H1 (cell line): Measurements from ENCODE around the gene TRAK1. TPM values are rescaled to one million over a fixed set of nuclear protein-coding genes. Genes with fewer than 3 reads are reported as not detected.

Experiments
- CTCF ChIA-PET: fragments of 300-600 bp; sonication (Branson Sonifier 250); formaldehyde crosslinking; loops from one replicate; lab custom pipeline; 2021; ENCODE audit not compliant: partially characterized antibody; lab: Charles Lee
- POLR2A ChIA-PET: fragments of 300-600 bp; sonication (Branson Sonifier 250); formaldehyde crosslinking; loops from one replicate; lab custom pipeline; 2021; ENCODE audit warnings: inconsistent platforms; ENCODE audit not compliant: partially characterized antibody; lab: Charles Lee
- DNase-seq, 2 experiments: peaks; one replicate each; pipeline versions ENCODE4 v3.0.0 to v3.0.0-alpha.2; 2010 to 2022; ENCODE audit warnings: low spot score in 2 of 2, low read depth in 1 of 2, mixed read lengths in 1 of 2
- FAIRE-seq: peaks from 2 replicates; lab custom pipeline; 2011; peaks lifted over from hg19 to GRCh38; lab: Jason Lieb, UNC
- H2AFZ ChIP-seq: 2 replicates; pipeline ENCODE4 v1.8.1; 2012; ENCODE audit warnings: low read length, inconsistent platforms
- H2AK5ac ChIP-seq: 2 replicates; pipeline ENCODE4 v1.6.1; 2013; ENCODE audit warnings: low read depth, low read length
- H2BK120ac ChIP-seq: replicated peaks from 2 replicates; pipeline ENCODE3; 2013; ENCODE audit warnings: low read depth, low read length, inconsistent platforms
- H2BK12ac ChIP-seq: 2 replicates; pipeline ENCODE4 v1.6.1; 2013; ENCODE audit warnings: low read depth, low read length
- H2BK15ac ChIP-seq: 2 replicates; pipeline ENCODE4 v1.6.1; 2013; ENCODE audit warnings: low read length
- H2BK20ac ChIP-seq: 2 replicates; pipeline ENCODE4 v1.6.1; 2013; ENCODE audit warnings: low read length
- H2BK5ac ChIP-seq: 2 replicates; pipeline ENCODE4 v1.6.1; 2013; ENCODE audit warnings: low read depth, low read length
- H3K14ac ChIP-seq: 2 replicates; pipeline ENCODE4 v1.6.1; 2013; ENCODE audit warnings: inconsistent platforms; ENCODE audit not compliant: insufficient read length
- H3K18ac ChIP-seq: 2 replicates; pipeline ENCODE4 v1.6.1; 2013; ENCODE audit warnings: low read length; ENCODE audit errors: extremely low read depth
- H3K23ac ChIP-seq: 2 replicates; pipeline ENCODE4 v1.6.1; 2013; ENCODE audit warnings: inconsistent platforms; ENCODE audit not compliant: insufficient read length
- H3K23me2 ChIP-seq: 2 replicates; pipeline ENCODE4 v1.6.1; 2013; ENCODE audit warnings: low read depth, low read length
- H3K27ac ChIP-seq: 2 replicates; pipeline ENCODE4 v1.6.1; 2011; ENCODE audit warnings: low read depth, low read length, inconsistent platforms
- H3K27me3 ChIP-seq, 4 experiments: replicated peaks in 1 of 4; 1 replicate in 1 of 4; 2 replicates in 3 of 4; pipeline versions ENCODE4 v1.6.1 to v1.8.1; 2011 to 2013; ENCODE audit warnings: low read length in 3 of 4, mild to moderate bottlenecking in 3 of 4, inconsistent platforms in 2 of 4, mixed read lengths in 2 of 4, moderate library complexity in 1 of 4; ENCODE audit not compliant: control insufficient read depth in 3 of 4, insufficient read depth in 3 of 4; ENCODE audit errors: extremely low read depth in 1 of 4
- H3K36me3 ChIP-seq, 4 experiments: 2 replicates each; pipeline versions ENCODE4 v1.6.1 to v1.8.1; 2011 to 2013; ENCODE audit warnings: mild to moderate bottlenecking in 4 of 4, low read length in 3 of 4, moderate library complexity in 2 of 4, control low read depth in 1 of 4, inconsistent platforms in 1 of 4; ENCODE audit not compliant: insufficient read depth in 4 of 4, control insufficient read depth in 2 of 4
- H3K4ac ChIP-seq: replicated peaks from 2 replicates; pipeline ENCODE3; 2013; ENCODE audit warnings: low read length, low read depth, mixed read lengths, inconsistent platforms; ENCODE audit not compliant: insufficient read length
- H3K4me1 ChIP-seq, 4 experiments: replicated peaks in 1 of 4; 1 replicate in 1 of 4; 2 replicates in 3 of 4; pipeline versions ENCODE4 v1.6.1 to v1.8.1; 2011 to 2013; ENCODE audit warnings: low read length in 3 of 4, inconsistent platforms in 2 of 4, mixed read lengths in 1 of 4; ENCODE audit not compliant: insufficient read depth in 4 of 4, control insufficient read depth in 3 of 4
- H3K4me2 ChIP-seq, 2 experiments: 2 replicates each; pipeline versions ENCODE4 v1.6.1 to v1.8.1; 2011 to 2013; ENCODE audit warnings: low read depth in 2 of 2, low read length in 2 of 2, control low read depth in 1 of 2, inconsistent platforms in 1 of 2, mild to moderate bottlenecking in 1 of 2; ENCODE audit not compliant: insufficient read depth in 1 of 2
- H3K4me3 ChIP-seq, 4 experiments: fragments of 200-600, 300-600 bp in 1 of 4; sonication (generic), shearing (Covaris generic), sonication (Bioruptor Twin) in 1 of 4; 2 replicates each; pipeline versions ENCODE4 v1.5.1 to v1.8.1; 2011 to 2016; ENCODE audit warnings: low read length in 4 of 4, low read depth in 3 of 4, control low read depth in 2 of 4, inconsistent platforms in 2 of 4, mild to moderate bottlenecking in 2 of 4, mixed read lengths in 1 of 4, moderate library complexity in 1 of 4; ENCODE audit not compliant: insufficient read depth in 2 of 4; ENCODE audit errors: extremely low read depth in 1 of 4
- H3K56ac ChIP-seq: replicated peaks from 2 replicates; pipeline ENCODE3; 2013; ENCODE audit warnings: low read depth, mild to moderate bottlenecking, mixed read lengths, low read length, inconsistent platforms; ENCODE audit not compliant: insufficient read length
- H3K79me1 ChIP-seq: 2 replicates; pipeline ENCODE4 v1.6.1; 2013; ENCODE audit warnings: low read depth, low read length, control low read depth
- H3K79me2 ChIP-seq, 2 experiments: 2 replicates each; pipeline versions ENCODE4 v1.6.1 to v1.8.1; 2012 to 2013; ENCODE audit warnings: low read length in 2 of 2, mild to moderate bottlenecking in 2 of 2, inconsistent platforms in 1 of 2; ENCODE audit not compliant: insufficient read depth in 2 of 2, control insufficient read depth in 1 of 2
- H3K9ac ChIP-seq, 4 experiments: replicated peaks in 1 of 4; 1 replicate in 1 of 4; 2 replicates in 3 of 4; pipeline versions ENCODE4 v1.6.1 to v1.8.1; 2011 to 2013; ENCODE audit warnings: low read depth in 3 of 4, low read length in 3 of 4, control low read depth in 2 of 4, mild to moderate bottlenecking in 2 of 4, moderate library complexity in 2 of 4, inconsistent platforms in 1 of 4; ENCODE audit errors: extremely low read depth in 1 of 4
- H3K9me3 ChIP-seq, 2 experiments: 2 replicates each; pipeline versions ENCODE4 v1.6.1 to v1.8.1; 2012 to 2013; ENCODE audit warnings: mild to moderate bottlenecking in 2 of 2, moderate library complexity in 2 of 2, control low read depth in 1 of 2, inconsistent platforms in 1 of 2, low read depth in 1 of 2, low read length in 1 of 2, mixed read lengths in 1 of 2; ENCODE audit not compliant: insufficient read depth in 2 of 2
- H4K20me1 ChIP-seq, 2 experiments: replicated peaks in 1 of 2; 2 replicates each; pipeline versions ENCODE3 to v1.8.1; 2011 to 2013; ENCODE audit warnings: inconsistent platforms in 2 of 2, low read length in 2 of 2, mild to moderate bottlenecking in 1 of 2; ENCODE audit not compliant: insufficient read depth in 2 of 2, control insufficient read depth in 1 of 2
- H4K5ac ChIP-seq: 2 replicates; pipeline ENCODE4 v1.6.1; 2013; ENCODE audit warnings: low read length, low read depth, mixed read lengths, inconsistent platforms; ENCODE audit not compliant: insufficient read length
- H4K8ac ChIP-seq: 2 replicates; pipeline ENCODE4 v1.8.0; 2013; ENCODE audit warnings: mild to moderate bottlenecking, moderate library complexity, low read length, inconsistent platforms; ENCODE audit not compliant: insufficient read depth; ENCODE audit errors: extremely low read depth
- H4K91ac ChIP-seq: replicated peaks from 2 replicates; pipeline ENCODE3; 2013; ENCODE audit warnings: low read length, mixed read lengths, inconsistent platforms; ENCODE audit not compliant: insufficient read length
- POLR2AphosphoS5 ChIP-seq: IDR thresholded peaks from 2 replicates; pipeline ENCODE4 v1.6.1; 2011; ENCODE audit warnings: low read depth, low read length
- WGBS, 2 experiments: shearing (Covaris generic) in 1 of 2; methylation state at CpG; one replicate each; pipeline versions ENCODE4 v1.1.6 to v1.1.7; 2013 to 2015; ENCODE audit warnings: low lambda C conversion rate in 2 of 2, mixed read lengths in 2 of 2, inconsistent platforms in 1 of 2, low coverage in 1 of 2, missing lambda C conversion rate in 1 of 2; ENCODE audit not compliant: insufficient replicate concordance in 2 of 2, insufficient coverage in 1 of 2, insufficient read length in 1 of 2; ENCODE audit errors: extremely low coverage in 1 of 2, missing lambda C conversion rate in 1 of 2; 5-methylcytosine and 5-hydroxymethylcytosine counted together
- polyA plus RNA-seq, 7 experiments: library from polyadenylated mRNA; depleted of rRNA in 3 of 7; stranded (reverse) in 5 of 7; unstranded in 2 of 7; fragments of >200 nt in 5 of 7; fragments of 200-250 nt in 2 of 7; gene quantifications; 1 replicate in 5 of 7; 2 replicates in 1 of 7; 4 replicates in 1 of 7; pipeline versions ENCODE4 v1.2.1 to v1.2.3, GENCODE V29; 2011 to 2013; ENCODE audit warnings: missing spikeins in 2 of 7, mixed read lengths in 2 of 7
- total RNA-seq: library from RNA; stranded (reverse); fragmentation: NEBNext Ultra II Directional; extraction: Animal tissue kit (Norgen Biotek cat#: 25700); gene quantifications from 2 replicates; pipeline ENCODE4 v1.2.1, GENCODE V29; 2021

Gene TRAK1
- total and polyA plus RNA-seq, 2 of the 8 experiments (the other 6 are each of a cell fraction or from before 2014, with no cell fraction given) = 21.3 to 32.7 TPM

- Histone ChIP-seq H3K4ac (no peak overlapping the region), H4K5ac (no peak overlapping the region), H3K23ac (no peak overlapping the region), H4K8ac (no peak overlapping the region), H3K23me2 (no peaks in the 10 kb centered on the region), H3K9me3 (no peaks in the 10 kb centered on the region), H3K9ac (no peak overlapping the region), H3K79me1 (no peaks in the 10 kb centered on the region; the same call in 1 of the 2 replicates), H3K4me1 (peaks cover 2 to 10% (median 3%) of the 10 kb centered on the region in 4 experiments; a peak in 6 of 7 replicates), H2AK5ac (no peak overlapping the region), H3K56ac (no peak overlapping the region), H3K18ac (no peak overlapping the region), H4K91ac (no peak overlapping the region)
- 98% methylated on average over 2 of the region's 2 CpGs; no CpG with 5 or more reads in 1 of the 2 experiments for WGBS, 2 experiments
- no peak for FAIRE-seq
- CTCF ChIA-PET = interaction anchor here (1.4 to 1.9 kb wide), 2 partner anchors 16 to 74 kb away, joined by 3 to 4 read pairs; no protein-coding TSS in a partner anchor
- TF ChIP-seq POLR2AphosphoS5 = no peak
- TF ChIP-seq, all 59 proteins: peak for 0
- no peak overlapping the region for H2BK120ac ChIP-seq
- DNase-seq = no peak
- H2BK20ac ChIP-seq = no peak overlapping the region
- H2BK15ac ChIP-seq = no peak overlapping the region
- H3K4me3 ChIP-seq = no peak overlapping the region
- H2AFZ ChIP-seq = no peak overlapping the region
- H2BK12ac ChIP-seq = no peak overlapping the region
- no peak overlapping the region for H3K14ac ChIP-seq
- no peaks in the 10 kb centered on the region; a peak in 1 of 4 replicates for H3K79me2 ChIP-seq
- no peak overlapping the region for H2BK5ac ChIP-seq
- H3K27ac ChIP-seq = no peak overlapping the region
- no peaks in the 10 kb centered on the region for H4K20me1 ChIP-seq
- H3K27me3 ChIP-seq = no peaks in the 10 kb centered on the region
- POLR2A ChIA-PET = interaction anchor here (0.7 kb wide), 1 partner anchor 49 kb away, joined by 3 read pairs; no protein-coding TSS in a partner anchor
- no peaks in the 10 kb centered on the region; a peak in 1 of 8 replicates for H3K36me3 ChIP-seq
- no peak overlapping the region for H3K4me2 ChIP-seq
These were observed 4.4 kb downstream of the TRAK1 start for GRCh38 chr3:42095540-42095939.
